Activated CD4-positive, alpha-beta T cell treated with anti-CD3 and anti-CD28 coated beads, Interleukin-2, amount 50 U/mL, for 48 hours (primary cell): ENCODE data around the gene GALNT7.

Experiments used
- DNase-seq, 2 experiments: peaks; one replicate each; pipeline ENCODE4 v3.0.0-alpha.2; 2020

GALNT7 gene

GRCh38 chr4:173365359-173365996, 196.9 kb downstream of the GALNT7 start:
- DNase-seq: peak in 1 of 2 experiments; percentile 5

DNA sequence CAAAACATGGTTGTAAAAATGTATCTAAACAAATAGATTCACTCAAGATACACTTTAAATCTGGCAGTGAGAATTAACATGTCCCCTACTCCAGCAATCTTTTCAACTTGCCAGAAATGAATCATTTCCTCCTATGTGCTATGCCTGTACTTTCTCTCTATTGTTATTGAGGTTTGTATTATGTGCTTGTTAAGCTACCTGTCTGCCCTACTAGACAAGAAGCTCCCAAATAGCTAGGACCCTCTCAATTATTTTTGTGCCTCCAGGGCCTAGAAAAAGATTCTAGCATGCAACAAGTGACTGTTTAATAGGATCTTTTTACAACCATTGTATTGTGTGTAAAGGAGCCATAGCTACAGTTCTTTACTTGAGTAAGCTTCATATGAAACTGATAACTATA, 198.7 kb downstream of the GALNT7 start:
- DNase-seq: no peak

DNA sequence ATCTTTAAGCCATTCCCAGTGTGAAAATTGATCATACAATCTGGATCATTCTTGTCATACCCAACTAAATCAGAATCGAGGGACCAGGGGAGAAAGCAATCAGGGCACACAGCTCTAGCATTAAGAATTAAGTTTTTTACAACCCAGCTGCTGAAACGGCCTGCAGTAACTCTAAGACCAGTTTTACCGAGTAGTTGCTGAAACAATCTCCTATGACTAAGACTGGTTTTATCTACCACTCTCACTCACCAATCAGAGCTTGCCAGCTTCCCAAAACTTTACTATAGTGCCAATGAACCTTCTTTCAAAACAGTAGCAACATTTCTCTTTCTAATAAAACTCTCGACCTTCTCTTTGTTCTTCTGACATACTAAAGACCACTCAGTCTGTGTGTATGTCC, 199.3 kb downstream of the GALNT7 start:
- DNase-seq: no peak

- peak; percentile 59 to 67 for DNase-seq
These were observed 201.5 kb downstream of the GALNT7 start for GRCh38 chr4:173370130-173370476.

DNA sequence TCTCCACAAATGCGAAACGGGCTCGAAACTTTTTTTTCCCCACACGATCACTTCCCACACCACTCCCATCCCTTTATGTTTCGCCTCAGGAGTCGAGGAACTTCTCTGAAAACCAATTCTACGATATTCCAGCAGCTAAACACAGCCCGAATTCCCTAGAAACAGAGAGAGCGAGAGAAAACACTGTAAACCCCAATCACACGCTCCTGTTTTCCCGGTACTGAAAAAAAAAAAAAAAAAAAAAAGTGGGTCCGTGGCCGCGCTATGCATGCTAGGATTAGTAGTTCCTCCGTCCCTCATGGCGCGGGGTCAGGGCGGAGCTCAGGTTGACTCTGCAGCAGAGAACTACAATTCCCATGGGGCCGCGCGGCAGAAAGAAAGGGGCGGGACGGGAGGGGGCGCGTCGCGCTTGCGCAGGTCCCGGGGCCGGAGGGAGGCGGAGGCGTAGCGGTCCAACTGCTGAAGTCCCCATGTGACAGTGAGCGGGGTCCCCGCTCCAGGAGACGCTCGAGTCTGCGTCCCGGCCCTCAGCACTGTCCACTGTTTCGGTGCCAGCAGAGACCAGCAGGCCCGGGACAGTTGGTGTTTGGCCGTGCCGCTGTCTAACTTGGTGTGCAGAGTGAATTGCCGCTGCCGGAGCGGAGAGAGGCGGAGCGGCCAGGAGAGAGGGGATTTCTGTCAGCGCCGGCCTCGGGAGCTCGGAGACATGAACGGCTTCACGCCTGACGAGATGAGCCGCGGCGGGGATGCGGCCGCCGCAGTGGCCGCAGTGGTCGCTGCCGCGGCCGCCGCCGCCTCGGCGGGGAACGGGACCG, 202.1 kb downstream of the GALNT7 start, which contains the start of gene SAP30:
SAP30 (plus strand) TSS at position 478 of the 815 bp plus-strand sequence; CDS start at position 707, 229 bp downstream.
- DNase-seq: peak; percentile 96

DNA sequence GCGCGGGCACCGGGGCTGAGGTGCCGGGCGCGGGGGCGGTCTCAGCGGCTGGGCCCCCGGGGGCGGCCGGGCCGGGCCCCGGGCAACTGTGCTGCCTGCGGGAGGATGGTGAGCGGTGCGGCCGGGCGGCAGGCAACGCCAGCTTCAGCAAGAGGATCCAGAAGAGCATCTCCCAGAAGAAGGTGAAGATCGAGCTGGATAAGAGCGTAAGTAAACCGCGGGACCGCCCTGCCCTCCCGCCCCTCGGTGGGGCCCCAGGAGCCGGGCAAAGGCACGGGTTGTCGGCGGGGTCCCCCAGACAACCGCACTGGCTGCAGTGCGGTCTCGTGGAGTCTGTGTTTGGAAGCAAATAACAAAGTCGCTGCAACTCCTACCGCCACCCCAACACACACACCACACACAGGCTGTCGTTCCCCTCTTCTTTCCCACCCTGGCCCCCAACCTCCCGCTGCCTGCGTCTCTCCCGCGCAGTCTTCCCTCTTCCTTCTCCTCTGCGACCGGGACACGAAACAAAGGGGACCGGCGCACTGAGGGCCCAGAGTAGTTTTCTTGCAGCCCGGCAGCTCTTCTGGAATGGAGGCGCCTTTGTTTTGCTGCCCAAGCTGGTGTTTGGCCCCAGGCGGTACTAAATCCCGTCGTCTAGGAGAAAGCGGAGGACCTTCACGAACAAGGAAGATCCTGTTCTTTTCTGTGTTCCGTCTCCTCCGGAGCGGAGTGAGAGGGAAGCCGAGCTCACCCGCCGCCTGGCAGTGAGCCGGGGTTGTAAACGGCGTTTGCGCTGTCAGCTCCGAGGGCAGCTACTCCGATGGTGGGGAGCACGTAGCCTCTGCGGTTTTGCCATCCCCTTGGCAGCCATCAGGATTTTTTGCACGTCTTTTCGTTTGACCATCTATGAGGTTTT, 202.9 kb downstream of the GALNT7 start:
- DNase-seq: peak; percentile 38 to 58
